GM12878 (cell line): ENCODE results near the gene RIPOR1.

ENCODE experiments used
- EZH2 ChIP-seq: IDR thresholded peaks from 2 replicates; pipeline ENCODE4 v1.6.1; 2012; ENCODE audit warnings: low read depth, mild to moderate bottlenecking, control low read depth, inconsistent platforms, low read length, borderline replicate concordance; ENCODE audit not compliant: control insufficient read depth
- POLR2AphosphoS5 ChIP-seq: IDR thresholded peaks from 2 replicates; pipeline ENCODE4 v1.6.1; 2011; ENCODE audit warnings: mild to moderate bottlenecking, low read length, inconsistent platforms
- ZSCAN29 ChIP-seq: fragments of 450-650 bp; IDR thresholded peaks from 2 replicates; pipeline ENCODE4 v1.6.1; 2017; ENCODE audit warnings: mild to moderate bottlenecking, moderate library complexity
- ZZZ3 ChIP-seq: IDR thresholded peaks from 2 replicates; pipeline ENCODE4 v1.6.1; 2011; ENCODE audit warnings: low read depth; ENCODE audit not compliant: control insufficient read depth, insufficient read length
- TF ChIP-seq, protein P1 (sequence below): fragments of 450-650 bp; IDR thresholded peaks from 2 replicates; pipeline ENCODE4 v1.6.1; 2014; ENCODE audit warnings: mild to moderate bottlenecking

DNA sequence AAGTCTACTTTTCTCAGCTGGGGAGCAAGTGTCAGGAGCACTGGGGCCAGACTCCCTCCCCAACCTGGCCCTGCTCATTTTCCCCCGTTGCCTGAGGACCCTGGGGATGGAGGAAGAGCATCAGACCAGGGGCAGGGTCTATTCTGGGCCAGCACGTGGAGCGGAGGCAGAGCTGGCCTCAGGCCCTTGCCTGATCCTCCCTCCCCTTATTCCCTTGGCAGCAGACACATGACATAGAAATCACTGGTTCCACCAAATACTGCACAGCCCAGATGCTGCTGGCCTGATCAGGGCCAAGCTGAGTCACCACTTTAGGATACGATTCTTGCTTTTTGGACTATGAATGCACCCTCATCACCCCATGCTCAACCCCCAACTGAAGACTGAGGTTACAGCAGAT, 29.5 kb upstream of the RIPOR1 start:
- no peak for TF ChIP-seq ZZZ3
- no peak for TF ChIP-seq POLR2AphosphoS5
- no peak for TF ChIP-seq ZSCAN29
- no peak for TF ChIP-seq EZH2
- TF ChIP-seq, protein P1, sequence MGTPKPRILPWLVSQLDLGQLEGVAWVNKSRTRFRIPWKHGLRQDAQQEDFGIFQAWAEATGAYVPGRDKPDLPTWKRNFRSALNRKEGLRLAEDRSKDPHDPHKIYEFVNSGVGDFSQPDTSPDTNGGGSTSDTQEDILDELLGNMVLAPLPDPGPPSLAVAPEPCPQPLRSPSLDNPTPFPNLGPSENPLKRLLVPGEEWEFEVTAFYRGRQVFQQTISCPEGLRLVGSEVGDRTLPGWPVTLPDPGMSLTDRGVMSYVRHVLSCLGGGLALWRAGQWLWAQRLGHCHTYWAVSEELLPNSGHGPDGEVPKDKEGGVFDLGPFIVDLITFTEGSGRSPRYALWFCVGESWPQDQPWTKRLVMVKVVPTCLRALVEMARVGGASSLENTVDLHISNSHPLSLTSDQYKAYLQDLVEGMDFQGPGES: no peak
